K562 (cell line): Measurements from ENCODE around the gene OR6B2.

Source experiments
- CBX5 ChIP-seq: IDR thresholded peaks from 2 replicates; pipeline ENCODE4 v1.6.1; 2014; ENCODE audit warnings: low read depth, borderline replicate concordance
- TF ChIP-seq, protein P1 (sequence below): sonication (generic); formaldehyde crosslinking; IDR thresholded peaks from 2 replicates; pipeline ENCODE4 v1.8.1; 2023; ENCODE audit warnings: mild to moderate bottlenecking, missing genetic modification reagents

DNA sequence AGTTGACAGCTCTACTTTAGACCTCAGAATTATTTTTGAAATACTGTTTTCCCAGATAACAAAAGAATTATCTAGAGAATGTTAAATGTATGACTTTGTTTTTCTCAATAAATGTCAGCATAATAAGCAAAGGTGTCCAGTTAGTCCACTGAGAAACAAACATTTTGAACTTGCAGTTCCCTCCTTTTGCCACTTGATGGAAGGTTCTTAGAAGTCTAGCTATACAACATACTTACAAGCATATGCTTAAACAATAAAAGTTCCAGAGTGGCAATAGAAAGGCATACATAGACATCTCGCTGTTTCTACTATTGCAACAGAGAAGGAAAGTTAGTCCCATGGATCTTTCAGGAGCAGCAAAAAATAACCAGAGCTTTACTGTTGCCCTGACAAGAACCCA is 16.9 kb downstream of the OR6B2 start:
- TF ChIP-seq CBX5, result no peak
- TF ChIP-seq, protein P1, sequence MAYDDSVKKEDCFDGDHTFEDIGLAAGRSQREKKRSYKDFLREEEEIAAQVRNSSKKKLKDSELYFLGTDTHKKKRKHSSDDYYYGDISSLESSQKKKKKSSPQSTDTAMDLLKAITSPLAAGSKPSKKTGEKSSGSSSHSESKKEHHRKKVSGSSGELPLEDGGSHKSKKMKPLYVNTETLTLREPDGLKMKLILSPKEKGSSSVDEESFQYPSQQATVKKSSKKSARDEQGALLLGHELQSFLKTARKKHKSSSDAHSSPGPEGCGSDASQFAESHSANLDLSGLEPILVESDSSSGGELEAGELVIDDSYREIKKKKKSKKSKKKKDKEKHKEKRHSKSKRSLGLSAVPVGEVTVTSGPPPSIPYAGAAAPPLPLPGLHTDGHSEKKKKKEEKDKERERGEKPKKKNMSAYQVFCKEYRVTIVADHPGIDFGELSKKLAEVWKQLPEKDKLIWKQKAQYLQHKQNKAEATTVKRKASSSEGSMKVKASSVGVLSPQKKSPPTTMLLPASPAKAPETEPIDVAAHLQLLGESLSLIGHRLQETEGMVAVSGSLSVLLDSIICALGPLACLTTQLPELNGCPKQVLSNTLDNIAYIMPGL (CRISPR knock-in tag), result no peak
